ENCODE data around the gene LAIR2. TPM values are rescaled to one million over a fixed set of nuclear protein-coding genes. Genes with fewer than 3 reads are reported as not detected.
"Not testable (repeated sequence)": the region's sequence is repeated elsewhere in the genome, so short reads cannot be mapped to it uniquely, and the experiment has no call there.

LAIR2 gene
- total RNA-seq, 2 donors from 2014 or later, result 0.94 to 1.7 TPM

GRCh38 chr19:54461210-54461609 lies 41.4 kb upstream of the LAIR2 start:
- H3K9me3 ChIP-seq (ENCODE audit: control insufficient read depth, low read length, poor library complexity, severe bottlenecking), result no peaks in the 10 kb centered on the region
- peak overlapping the region; percentile 72 for H3K4me3 Mint-ChIP-seq
- H3K27ac Mint-ChIP-seq, result peak overlapping the region; percentile 92
- H3K36me3 Mint-ChIP-seq (ENCODE audit: low read depth), result peaks cover 10% of the 10 kb centered on the region
- H3K27me3 Mint-ChIP-seq, result no peaks in the 10 kb centered on the region
- peaks cover 38% of the 10 kb centered on the region for H3K4me1 Mint-ChIP-seq
- ATAC-seq, result no peak
- no peak for DNase-seq

GRCh38 chr19:54461613-54462012 lies 41.0 kb upstream of the LAIR2 start:
- DNase-seq, result no peak
- H3K4me3 Mint-ChIP-seq, result peak overlapping the region; percentile 72
- no peaks in the 10 kb centered on the region for H3K27me3 Mint-ChIP-seq
- peaks cover 10% of the 10 kb centered on the region for H3K36me3 Mint-ChIP-seq (ENCODE audit: low read depth)
- no peak for ATAC-seq
- H3K27ac Mint-ChIP-seq, result peak overlapping the region; percentile 92
- no peaks in the 10 kb centered on the region for H3K9me3 ChIP-seq (ENCODE audit: control insufficient read depth, low read length, poor library complexity, severe bottlenecking)
- peaks cover 38% of the 10 kb centered on the region for H3K4me1 Mint-ChIP-seq

GRCh38 chr19:54462047-54462654 lies 40.5 kb upstream of the LAIR2 start:
- H3K27me3 Mint-ChIP-seq, result no peaks in the 10 kb centered on the region
- DNase-seq (no peak), ATAC-seq (no peak)
- no peaks in the 10 kb centered on the region for H3K9me3 ChIP-seq (ENCODE audit: control insufficient read depth, low read length, poor library complexity, severe bottlenecking)
- H3K4me3 Mint-ChIP-seq, result peak overlapping the region; percentile 82
- peaks cover 10% of the 10 kb centered on the region for H3K36me3 Mint-ChIP-seq (ENCODE audit: low read depth)
- H3K4me1 Mint-ChIP-seq, result peaks cover 38% of the 10 kb centered on the region
- H3K27ac Mint-ChIP-seq, result peak overlapping the region; percentile 92

GRCh38 chr19:54462655-54463530 lies 39.7 kb upstream of the LAIR2 start:
- Mint-ChIP-seq H3K4me3 (peak overlapping the region; percentile 82), H3K27me3 (no peaks in the 10 kb centered on the region), H3K27ac (peak overlapping the region; percentile 92), H3K36me3 (ENCODE audit: low read depth) (peaks cover 10% of the 10 kb centered on the region), H3K4me1 (peaks cover 38% of the 10 kb centered on the region)
- DNase-seq (peak; percentile 51 to 62 (median 54)), ATAC-seq (peak; percentile 40)
- no peaks in the 10 kb centered on the region for H3K9me3 ChIP-seq (ENCODE audit: control insufficient read depth, low read length, poor library complexity, severe bottlenecking)

- H3K4me1 Mint-ChIP-seq, result peaks cover 31% of the 10 kb centered on the region
- DNase-seq (peak; percentile 88 to 93 (median 89)), ATAC-seq (peak; percentile 74)
- H3K4me3 Mint-ChIP-seq, result peak within 1 kb of the TSS; percentile 82
- no peaks in the 10 kb centered on the region for H3K27me3 Mint-ChIP-seq
- no peaks in the 10 kb centered on the region for H3K9me3 ChIP-seq (ENCODE audit: control insufficient read depth, low read length, poor library complexity, severe bottlenecking)
- H3K36me3 Mint-ChIP-seq (ENCODE audit: low read depth), result peaks cover 5% of the 10 kb centered on the region
- peak within 1 kb of the TSS; percentile 92 for H3K27ac Mint-ChIP-seq
Measured at GRCh38 chr19:54463531-54464043, 39.0 kb upstream of the LAIR2 start, which contains the start of gene LENG9. LENG9 (minus strand) TSS chr19:54463778; CDS start chr19:54463526, 252 bp downstream.

GRCh38 chr19:54464044-54464629 lies 38.5 kb upstream of the LAIR2 start:
- peak; percentile 70 to 80 (median 75) for DNase-seq
- Mint-ChIP-seq H3K4me1 (peaks cover 27% of the 10 kb centered on the region), H3K36me3 (ENCODE audit: low read depth) (peaks cover 3% of the 10 kb centered on the region), H3K27me3 (peaks cover 4% of the 10 kb centered on the region), H3K27ac (peak overlapping the region; percentile 82), H3K4me3 (peak overlapping the region; percentile 78)
- peak; percentile 64 for ATAC-seq
- no peaks in the 10 kb centered on the region for H3K9me3 ChIP-seq (ENCODE audit: control insufficient read depth, low read length, poor library complexity, severe bottlenecking)

- Mint-ChIP-seq H3K4me1 (peaks cover 24% of the 10 kb centered on the region), H3K27ac (peak overlapping the region; percentile 82), H3K36me3 (ENCODE audit: low read depth) (no peaks in the 10 kb centered on the region), H3K4me3 (peak overlapping the region; percentile 78), H3K27me3 (peaks cover 10% of the 10 kb centered on the region)
- ATAC-seq, result peak; percentile 20
- no peaks in the 10 kb centered on the region for H3K9me3 ChIP-seq (ENCODE audit: control insufficient read depth, low read length, poor library complexity, severe bottlenecking)
- peak in 2 of 3 donors; percentile 56 to 61 for DNase-seq
Measured at GRCh38 chr19:54464630-54465425, 37.8 kb upstream of the LAIR2 start.

- ATAC-seq (no peak), DNase-seq (no peak)
- Mint-ChIP-seq H3K4me1 (peaks cover 31% of the 10 kb centered on the region), H3K27ac (peak overlapping the region; percentile 76), H3K4me3 (peak overlapping the region; percentile 82), H3K27me3 (peaks cover 18% of the 10 kb centered on the region), H3K36me3 (ENCODE audit: low read depth) (no peaks in the 10 kb centered on the region)
- H3K9me3 ChIP-seq (ENCODE audit: control insufficient read depth, low read length, poor library complexity, severe bottlenecking), result no peaks in the 10 kb centered on the region
Measured at GRCh38 chr19:54465426-54466109, 37.1 kb upstream of the LAIR2 start.

GRCh38 chr19:54466110-54466480 lies 36.5 kb upstream of the LAIR2 start:
- DNase-seq; H3K9me3 ChIP-seq (ENCODE audit: control insufficient read depth, low read length, poor library complexity, severe bottlenecking); H3K36me3 Mint-ChIP-seq (ENCODE audit: low read depth); ATAC-seq: not testable (repeated sequence)
- H3K27ac Mint-ChIP-seq, result peak overlapping the region; percentile 76
- peak overlapping the region; percentile 82 for H3K4me3 Mint-ChIP-seq
- H3K4me1 Mint-ChIP-seq, result peaks cover 35% of the 10 kb centered on the region
- peaks cover 21% of the 10 kb centered on the region for H3K27me3 Mint-ChIP-seq

GRCh38 chr19:54469496-54469934 lies 33.1 kb upstream of the LAIR2 start:
- Mint-ChIP-seq H3K4me1 (peaks cover 23% of the 10 kb centered on the region), H3K27ac (peak overlapping the region; percentile 87), H3K36me3 (ENCODE audit: low read depth) (no peaks in the 10 kb centered on the region), H3K27me3 (peaks cover 31% of the 10 kb centered on the region), H3K4me3 (no peak overlapping the region)
- no peak for ATAC-seq
- H3K9me3 ChIP-seq (ENCODE audit: control insufficient read depth, low read length, poor library complexity, severe bottlenecking), result no peaks in the 10 kb centered on the region
- DNase-seq, result no peak

GRCh38 chr19:54470276-54470887 lies 32.2 kb upstream of the LAIR2 start:
- Mint-ChIP-seq H3K4me3 (peak overlapping the region; percentile 70), H3K27me3 (peaks cover 31% of the 10 kb centered on the region), H3K27ac (peak overlapping the region; percentile 87), H3K36me3 (ENCODE audit: low read depth) (no peaks in the 10 kb centered on the region), H3K4me1 (peaks cover 23% of the 10 kb centered on the region)
- no peaks in the 10 kb centered on the region for H3K9me3 ChIP-seq (ENCODE audit: control insufficient read depth, low read length, poor library complexity, severe bottlenecking)
- no peak for ATAC-seq
- no peak for DNase-seq

Measured in T-helper 17 cell (primary cell).